ENCODE data around the gene ACER2. TPM values are rescaled to one million over a fixed set of nuclear protein-coding genes. Genes with fewer than 3 reads are reported as not detected.
"Not testable (repeated sequence)": the region's sequence is repeated elsewhere in the genome, so short reads cannot be mapped to it uniquely, and the experiment has no call there.

Gene ACER2
- polyA plus RNA-seq (2013, experiment 1 of 2; ENCODE audit: insufficient read length) = 0.69 TPM
- 0.46 TPM for polyA plus RNA-seq (2013, experiment 2 of 2; ENCODE audit: insufficient read length)

DNA sequence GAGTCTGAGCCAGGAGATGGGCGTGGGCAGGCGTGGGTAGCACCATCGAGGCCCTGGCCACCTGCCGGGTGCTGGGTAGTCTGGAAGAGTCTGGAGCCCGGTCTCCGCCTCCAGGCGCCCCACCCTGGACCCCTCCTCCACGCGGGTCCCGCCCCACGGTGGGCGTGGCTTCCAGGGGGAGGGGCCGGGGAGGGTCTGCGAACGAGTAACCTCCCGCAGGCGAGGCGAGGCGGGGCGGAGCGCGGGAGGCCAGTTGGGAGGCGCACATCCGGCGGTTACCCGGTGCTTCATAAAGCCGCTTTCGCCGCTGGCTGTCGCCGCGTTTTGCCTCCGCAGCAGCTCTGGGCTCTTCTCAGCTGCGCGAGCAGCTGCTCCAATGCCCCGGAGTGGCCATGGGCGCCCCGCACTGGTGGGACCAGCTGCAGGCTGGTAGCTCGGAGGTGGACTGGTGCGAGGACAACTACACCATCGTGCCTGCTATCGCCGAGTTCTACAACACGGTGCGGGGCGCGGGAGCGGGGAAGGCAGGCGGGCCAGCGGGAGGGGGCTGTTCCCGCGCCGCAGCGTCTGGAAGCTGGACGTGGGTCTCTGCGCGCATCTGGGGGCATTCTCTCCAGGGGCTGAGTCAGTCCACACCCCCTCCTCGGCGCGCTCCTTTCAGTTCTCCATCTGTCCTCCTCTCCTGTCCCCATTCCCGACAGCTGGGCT is at the start of gene ACER2:
Gene ACER2 (plus strand): TSS at position 317 of the 708 bp plus-strand sequence. CDS start 76 bp downstream, at position 393.
- peak; percentile 89 for DNase-seq

- DNase-seq = no peak
These were observed 39.7 kb upstream of the ACER2 start for GRCh38 chr9:19369107-19369506.

GRCh38 chr9:19371942-19372341 is 36.9 kb upstream of the ACER2 start:
- DNase-seq = peak; percentile 18

- DNase-seq = no peak
These were observed 36.2 kb upstream of the ACER2 start for GRCh38 chr9:19372567-19372966.

DNA sequence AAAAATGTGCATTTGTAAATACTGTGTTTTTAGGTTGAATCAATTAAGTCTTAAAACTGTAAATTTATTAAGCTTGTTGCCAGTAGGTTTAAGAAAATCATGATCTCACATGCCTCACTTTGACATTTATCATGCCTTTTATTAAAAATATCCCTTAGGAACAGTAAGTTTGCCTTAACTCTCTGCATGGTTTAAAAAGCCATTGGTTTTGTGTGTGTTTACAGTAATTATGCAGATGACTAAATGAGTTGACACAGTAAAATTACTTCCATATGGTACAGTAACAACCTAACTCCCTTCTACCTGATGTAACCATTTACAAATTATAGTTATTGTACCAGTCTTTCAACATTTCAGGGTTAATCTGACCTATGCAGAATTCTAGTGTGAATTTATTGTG is 35.3 kb upstream of the ACER2 start:
- DNase-seq = no peak

DNA sequence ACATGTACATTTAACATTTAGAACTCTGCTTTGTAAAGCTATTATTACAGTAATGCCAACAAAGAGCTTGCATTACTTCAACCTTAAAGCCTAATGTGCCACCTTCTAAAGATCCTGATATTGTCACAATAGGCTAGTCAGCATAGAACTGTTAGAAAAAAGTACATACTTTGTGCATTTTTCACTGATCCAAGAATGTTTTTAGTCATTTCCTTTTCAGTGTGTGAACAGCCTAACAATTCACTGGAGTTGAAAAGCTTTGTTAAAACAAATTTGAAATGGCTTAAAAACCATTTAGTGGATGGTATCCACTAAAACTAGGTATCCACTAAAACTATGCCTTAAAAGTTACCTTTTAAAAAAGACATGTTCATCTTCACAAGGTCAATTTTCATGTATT is 33.3 kb upstream of the ACER2 start:
- DNase-seq = peak; percentile 72

DNA sequence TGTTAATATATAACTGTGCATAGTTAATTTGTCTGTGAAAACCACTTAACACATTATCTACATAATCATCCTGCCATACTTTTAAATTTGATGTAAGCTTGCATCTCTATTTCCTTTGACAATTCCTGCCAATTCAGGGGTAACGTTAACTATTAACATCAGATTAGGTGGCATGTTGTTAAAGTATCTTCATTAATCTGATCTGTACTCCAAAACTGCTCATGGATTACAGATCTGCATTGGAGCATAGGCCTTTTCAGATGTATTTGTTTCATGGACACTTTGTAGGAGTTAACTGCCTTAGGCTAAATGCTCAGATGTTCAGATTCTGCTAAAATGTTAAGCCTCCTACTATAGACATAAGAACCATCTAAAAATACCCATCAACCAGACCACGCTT is 31.9 kb upstream of the ACER2 start:
- no peak for DNase-seq

GRCh38 chr9:19378164-19378563 is 30.6 kb upstream of the ACER2 start:
- DNase-seq = no peak

- no peak for DNase-seq
These were observed 30.2 kb upstream of the ACER2 start for GRCh38 chr9:19378647-19379046.

- DNase-seq = no peak
These were observed 29.5 kb upstream of the ACER2 start for GRCh38 chr9:19379283-19379682.

GRCh38 chr9:19379697-19380046 is 29.1 kb upstream of the ACER2 start:
- DNase-seq = no peak

DNA sequence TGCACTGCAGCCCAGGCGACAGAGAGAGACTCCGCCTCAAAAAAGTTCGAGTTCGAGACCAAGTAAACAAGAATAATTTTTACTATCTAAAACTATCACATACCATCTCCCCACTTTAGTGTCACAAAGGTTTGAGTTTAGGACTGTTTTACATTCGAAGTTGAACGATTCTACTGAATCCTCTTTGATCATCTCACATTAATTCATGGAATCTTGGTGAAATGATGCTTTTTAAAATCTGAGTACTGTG is 28.1 kb upstream of the ACER2 start:
- no peak for DNase-seq

GRCh38 chr9:19381656-19382055 is 27.2 kb upstream of the ACER2 start:
- DNase-seq = no peak

- DNase-seq = not testable (repeated sequence)
These were observed 23.6 kb upstream of the ACER2 start for GRCh38 chr9:19385212-19385611.

DNA sequence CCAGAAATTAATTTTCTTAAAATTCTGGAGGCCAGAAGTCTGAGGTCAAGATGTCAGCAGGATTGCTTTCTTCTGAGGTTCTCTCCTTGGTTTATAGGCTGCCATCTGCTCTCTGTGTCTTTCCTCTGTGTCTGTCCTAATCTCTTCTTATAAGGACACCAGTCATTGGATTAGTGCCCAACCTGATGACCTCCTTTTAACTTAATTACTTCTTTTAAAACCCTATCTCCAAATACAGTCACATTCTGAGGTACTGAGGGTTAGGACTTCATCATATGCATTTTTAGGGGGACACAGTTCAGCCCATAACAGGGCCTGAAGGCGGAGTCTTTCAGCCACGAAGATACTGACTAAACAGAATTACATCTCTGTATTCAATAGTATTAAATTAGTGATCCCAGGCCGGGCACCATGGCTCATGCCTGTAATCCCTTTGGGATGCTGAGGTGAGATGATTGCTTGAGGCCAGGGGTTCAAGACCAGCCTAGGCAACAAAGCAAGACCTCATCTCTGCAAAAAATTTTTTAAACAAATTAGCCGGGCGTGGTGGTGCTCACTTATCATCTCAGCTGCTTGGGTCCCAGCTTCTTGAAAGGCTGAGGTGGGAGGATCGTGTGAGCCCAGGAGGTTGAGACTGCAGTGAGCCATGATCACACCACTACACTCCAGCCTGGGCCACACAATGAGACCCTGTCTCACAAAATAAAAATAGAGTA is 22.9 kb upstream of the ACER2 start:
- no peak for DNase-seq

- DNase-seq = peak; percentile 48
These were observed 22.2 kb upstream of the ACER2 start for GRCh38 chr9:19386502-19387044.

- DNase-seq = peak; percentile 49
These were observed 21.5 kb upstream of the ACER2 start for GRCh38 chr9:19387317-19387716.

- DNase-seq = not testable (repeated sequence)
These were observed 19.3 kb upstream of the ACER2 start for GRCh38 chr9:19389539-19389938.

DNA sequence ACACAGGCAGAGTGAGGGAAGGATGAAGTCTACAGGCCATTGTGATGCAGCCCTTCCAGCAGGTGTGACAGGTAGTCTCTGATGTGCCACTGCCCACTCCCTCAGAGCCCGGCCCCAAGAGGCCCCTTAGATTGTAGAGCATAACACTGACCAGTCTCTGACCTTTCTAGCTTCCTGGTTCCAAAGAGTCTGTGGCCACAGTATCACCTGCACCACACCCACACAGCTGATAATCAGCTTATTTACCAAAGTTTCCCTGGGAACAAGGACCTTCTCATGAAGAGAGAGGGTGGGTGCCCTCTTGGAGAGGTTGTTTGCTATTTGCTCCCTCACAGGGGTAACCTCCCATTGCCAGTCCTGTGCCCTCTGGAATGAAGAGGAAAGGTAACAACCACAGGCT is 11.0 kb upstream of the ACER2 start:
- DNase-seq = no peak

DNA sequence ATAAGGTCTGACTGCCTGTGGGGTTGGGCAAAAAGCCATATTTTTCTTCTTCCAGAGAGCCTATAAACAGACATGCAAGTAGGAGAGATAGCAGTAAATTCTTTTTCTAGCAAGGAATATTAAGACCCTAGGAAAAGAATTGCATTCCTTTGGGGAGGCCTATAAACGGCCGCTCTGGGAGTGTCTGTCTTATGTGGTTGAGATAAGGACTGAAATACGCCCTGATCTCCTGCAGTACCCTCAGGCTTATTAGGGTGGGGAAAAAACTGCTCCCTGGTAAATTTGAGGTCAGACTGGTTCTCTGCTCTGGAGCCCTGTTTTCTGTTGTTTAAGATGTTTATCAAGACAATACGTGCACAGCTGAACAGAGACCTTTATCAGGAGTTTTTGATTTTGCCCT is 5.6 kb upstream of the ACER2 start:
- not testable (repeated sequence) for DNase-seq

GRCh38 chr9:19404283-19405075 is 4.3 kb upstream of the ACER2 start:
- no peak for DNase-seq

DNA sequence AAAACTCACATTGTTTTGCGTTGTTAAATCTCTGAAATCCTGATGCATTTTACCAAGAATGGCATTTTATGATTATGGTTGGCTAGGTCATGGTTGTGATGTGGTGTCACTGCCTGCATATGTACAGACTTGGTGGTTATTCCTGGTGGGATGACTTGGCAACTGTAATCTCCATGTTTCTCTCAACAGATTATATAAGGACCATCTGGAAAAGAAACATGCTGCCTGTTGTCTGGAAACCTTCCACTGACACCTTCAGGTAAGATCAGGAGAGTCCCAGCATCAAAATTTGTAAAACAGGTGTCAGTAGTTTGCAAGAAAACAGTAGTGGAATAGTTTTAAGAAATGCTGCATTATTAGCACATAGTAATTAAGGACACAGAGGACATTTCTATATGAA is 3.0 kb upstream of the ACER2 start:
- DNase-seq = no peak

GRCh38 chr9:19408316-19408692 is 505 bp upstream of the ACER2 start:
- DNase-seq = peak; percentile 13
